Activated B cell treated with CpG ODN at 0.5 μM for 24 hours (primary cell): ENCODE data around the gene ORC5. TPM values are rescaled to one million over a fixed set of nuclear protein-coding genes. Genes with fewer than 3 reads are reported as not detected.

Source experiments
- ATAC-seq: fragments of 200-7000 bp; cut with Tn5 transposase; one replicate; pipeline ENCODE4 v1.10.0; 2021; ENCODE audit warnings: low read depth, mild to moderate bottlenecking, moderate library complexity
- CTCF ChIA-PET: fragments of 350-600 bp; sonication (Branson Sonifier 250); formaldehyde crosslinking; loops from one replicate; lab custom pipeline; 2021; ENCODE audit warnings: antibody characterized with exemption; lab: Charles Lee
- POLR2A ChIA-PET: fragments of 350-600 bp; sonication (Branson Sonifier 250); formaldehyde crosslinking; loops from one replicate; lab custom pipeline; 2021; ENCODE audit warnings: antibody characterized with exemption; lab: Charles Lee
- DNase-seq: peaks from one replicate; pipeline ENCODE4 v3.0.0; 2022
- H3K27ac Mint-ChIP-seq: one replicate; pipeline ENCODE4 v1.8.0; 2020; ENCODE audit warnings: mixed read lengths
- H3K27me3 Mint-ChIP-seq: one replicate; pipeline ENCODE4 v1.8.0; 2021; ENCODE audit warnings: mixed read lengths
- H3K36me3 Mint-ChIP-seq: one replicate; pipeline ENCODE4 v1.8.0; 2021; ENCODE audit warnings: low read depth, mixed read lengths
- H3K4me1 Mint-ChIP-seq: one replicate; pipeline ENCODE4 v1.8.0; 2021; ENCODE audit warnings: mixed read lengths
- H3K4me3 Mint-ChIP-seq: one replicate; pipeline ENCODE4 v1.8.0; 2020; ENCODE audit warnings: mild to moderate bottlenecking, mixed read lengths
- H3K9me3 Mint-ChIP-seq: one replicate; pipeline ENCODE4 v1.8.0; 2020; ENCODE audit warnings: mixed read lengths
- intact Hi-C: fragments of 100-400 bp; cut with micrococcal nuclease; formaldehyde crosslinking; loops from one replicate; pipeline ENCODE4 v1.15.1; 2024
- total RNA-seq: library from RNA; stranded (reverse); gene quantifications from 2 replicates; pipeline ENCODE4 v1.2.3, GENCODE V29; 2022
- TF ChIP-seq, protein P1 (sequence below): fragments of 200-600 bp; IDR thresholded peaks from one replicate; pipeline ENCODE4 v1.8.0; 2022; ENCODE audit warnings: antibody characterized with exemption, mild to moderate bottlenecking

The ORC5 gene
- total RNA-seq, 1 donor from 2014 or later, result 23.0 TPM

DNA sequence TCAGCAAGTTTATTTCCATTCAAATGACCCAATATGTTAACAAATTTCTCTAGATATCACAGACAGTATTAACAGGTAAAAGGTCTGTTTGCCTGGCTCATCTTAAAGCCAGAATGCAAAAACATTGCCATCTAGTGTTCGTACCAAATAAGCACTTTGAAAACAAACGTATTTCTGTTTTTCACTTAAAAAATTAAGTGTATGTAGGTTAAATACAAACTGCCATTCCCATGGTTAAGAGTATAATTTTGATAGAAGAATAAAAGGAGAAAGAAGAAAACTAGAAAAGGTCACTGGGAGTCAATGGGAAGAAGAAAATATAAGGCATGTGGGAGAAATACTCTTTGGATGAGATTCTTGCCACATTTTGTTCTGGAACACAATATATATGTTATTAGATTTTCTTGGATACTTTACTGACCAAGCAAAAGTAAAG, 51.0 kb downstream of the ORC5 start:
- POLR2A ChIA-PET, result no interaction called here
- CTCF ChIA-PET, result no interaction called here
- Mint-ChIP-seq H3K36me3 (peaks cover 35% of the 10 kb centered on the region), H3K4me1 (no peaks in the 10 kb centered on the region), H3K27ac (no peak overlapping the region), H3K9me3 (peaks cover 2% of the 10 kb centered on the region), H3K4me3 (no peak overlapping the region), H3K27me3 (no peaks in the 10 kb centered on the region)
- intact Hi-C loops, result loop anchor here (5.0 kb wide), 1 partner anchor 860 kb away; the partner anchor contains the start of gene PMPCB
- ATAC-seq, result no peak
- TF ChIP-seq, protein P1, sequence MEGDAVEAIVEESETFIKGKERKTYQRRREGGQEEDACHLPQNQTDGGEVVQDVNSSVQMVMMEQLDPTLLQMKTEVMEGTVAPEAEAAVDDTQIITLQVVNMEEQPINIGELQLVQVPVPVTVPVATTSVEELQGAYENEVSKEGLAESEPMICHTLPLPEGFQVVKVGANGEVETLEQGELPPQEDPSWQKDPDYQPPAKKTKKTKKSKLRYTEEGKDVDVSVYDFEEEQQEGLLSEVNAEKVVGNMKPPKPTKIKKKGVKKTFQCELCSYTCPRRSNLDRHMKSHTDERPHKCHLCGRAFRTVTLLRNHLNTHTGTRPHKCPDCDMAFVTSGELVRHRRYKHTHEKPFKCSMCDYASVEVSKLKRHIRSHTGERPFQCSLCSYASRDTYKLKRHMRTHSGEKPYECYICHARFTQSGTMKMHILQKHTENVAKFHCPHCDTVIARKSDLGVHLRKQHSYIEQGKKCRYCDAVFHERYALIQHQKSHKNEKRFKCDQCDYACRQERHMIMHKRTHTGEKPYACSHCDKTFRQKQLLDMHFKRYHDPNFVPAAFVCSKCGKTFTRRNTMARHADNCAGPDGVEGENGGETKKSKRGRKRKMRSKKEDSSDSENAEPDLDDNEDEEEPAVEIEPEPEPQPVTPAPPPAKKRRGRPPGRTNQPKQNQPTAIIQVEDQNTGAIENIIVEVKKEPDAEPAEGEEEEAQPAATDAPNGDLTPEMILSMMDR, result no peak
- DNase-seq, result no peak

GRCh38 chr7:104153287-104153686, 54.5 kb downstream of the ORC5 start:
- Mint-ChIP-seq H3K27me3 (no peaks in the 10 kb centered on the region), H3K4me3 (no peak overlapping the region), H3K9me3 (no peaks in the 10 kb centered on the region), H3K4me1 (no peaks in the 10 kb centered on the region), H3K36me3 (peaks cover 28% of the 10 kb centered on the region), H3K27ac (no peak overlapping the region)
- DNase-seq (no peak), ATAC-seq (no peak)
- intact Hi-C loops, result loop anchor here (5.0 kb wide), 1 partner anchor 701 kb away; no protein-coding TSS in a partner anchor
- ChIA-PET CTCF (no interaction called here), POLR2A (no interaction called here)
- TF ChIP-seq, protein P1, result no peak

DNA sequence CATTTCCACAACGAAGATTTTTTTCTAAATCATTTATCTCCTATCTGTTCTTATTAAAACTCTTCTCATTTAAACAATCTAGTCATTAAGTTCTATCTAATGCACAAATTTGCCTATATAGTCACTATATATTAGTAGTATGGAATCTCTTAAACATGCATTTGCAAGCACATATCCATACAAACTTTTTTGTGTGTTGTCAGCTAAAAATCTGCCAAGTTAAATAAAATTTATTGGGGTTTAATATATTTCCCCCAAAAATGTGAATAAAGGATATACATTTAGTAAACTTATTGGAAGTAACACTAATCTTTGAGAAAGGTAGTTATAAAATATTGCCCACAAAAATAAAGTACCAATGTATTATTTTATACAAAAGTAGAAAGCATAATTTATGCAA, 55.3 kb downstream of the ORC5 start:
- ChIA-PET CTCF (no interaction called here), POLR2A (no interaction called here)
- H3K4me3 Mint-ChIP-seq, result no peak overlapping the region
- no peak overlapping the region for H3K27ac Mint-ChIP-seq
- H3K36me3 Mint-ChIP-seq, result peaks cover 32% of the 10 kb centered on the region
- H3K9me3 Mint-ChIP-seq, result no peaks in the 10 kb centered on the region
- TF ChIP-seq, protein P1, result no peak
- H3K27me3 Mint-ChIP-seq, result no peaks in the 10 kb centered on the region
- DNase-seq (no peak), ATAC-seq (no peak)
- H3K4me1 Mint-ChIP-seq, result no peaks in the 10 kb centered on the region
- intact Hi-C loops, result loop anchor here (5.0 kb wide), 1 partner anchor 700 kb away; no protein-coding TSS in a partner anchor

DNA sequence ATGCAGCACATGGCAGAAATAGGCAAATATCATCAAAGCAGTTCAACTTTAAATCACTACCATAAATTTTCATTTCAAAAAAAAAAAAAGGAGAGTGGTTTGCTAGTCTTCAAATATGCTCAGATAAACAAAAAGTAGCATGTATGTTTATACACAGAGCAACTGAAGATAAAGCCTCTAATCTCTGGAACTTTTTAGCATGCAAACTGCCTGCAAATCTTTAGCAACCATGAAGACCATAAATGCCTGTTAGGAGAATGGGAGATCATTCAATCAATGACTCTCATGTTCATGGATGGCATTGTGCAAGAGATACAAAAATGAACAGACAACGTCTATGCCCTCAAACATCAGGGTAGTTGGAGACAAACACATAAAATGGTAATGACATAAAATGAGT, 57.3 kb downstream of the ORC5 start:
- Mint-ChIP-seq H3K36me3 (peaks cover 38% of the 10 kb centered on the region), H3K4me3 (no peak overlapping the region), H3K27me3 (no peaks in the 10 kb centered on the region), H3K9me3 (no peaks in the 10 kb centered on the region), H3K4me1 (no peaks in the 10 kb centered on the region), H3K27ac (no peak overlapping the region)
- intact Hi-C loops, result loop anchor here (5.0 kb wide), 1 partner anchor 698 kb away; no protein-coding TSS in a partner anchor
- POLR2A ChIA-PET, result no interaction called here
- TF ChIP-seq, protein P1, result no peak
- CTCF ChIA-PET, result no interaction called here
- DNase-seq, result no peak
- no peak for ATAC-seq

GRCh38 chr7:104149822-104150221, 58.0 kb downstream of the ORC5 start:
- Mint-ChIP-seq H3K36me3 (peaks cover 41% of the 10 kb centered on the region), H3K27ac (no peak overlapping the region), H3K4me1 (no peaks in the 10 kb centered on the region), H3K9me3 (no peaks in the 10 kb centered on the region), H3K4me3 (no peak overlapping the region), H3K27me3 (no peaks in the 10 kb centered on the region)
- no peak for ATAC-seq
- POLR2A ChIA-PET, result no interaction called here
- no peak for DNase-seq
- TF ChIP-seq, protein P1, result no peak
- CTCF ChIA-PET, result no interaction called here
- intact Hi-C loops, result loop anchor here (5.0 kb wide), 1 partner anchor 698 kb away; no protein-coding TSS in a partner anchor
